Lung (tissue), 12 donors: Measurements from ENCODE around the gene XAGE5. TPM values are rescaled to one million over a fixed set of nuclear protein-coding genes. Genes with fewer than 3 reads are reported as not detected.
A peak's percentile ranks its signal among the peaks of the same experiment; 100 is the strongest.
"Not testable (repeated sequence)": the region's sequence is repeated elsewhere in the genome, so short reads cannot be mapped to it uniquely, and the experiment has no call there.

Source experiments
- ATAC-seq: fragments of 200-7000 bp; cut with Tn5 transposase; one replicate; pipeline ENCODE4 v1.9.1; 2020; ENCODE audit warnings: moderate number of reproducible peaks; ENCODE audit not compliant: insufficient read depth, low FRiP score
- DNase-seq, 3 donors: peaks; one replicate each; pipeline ENCODE4 v3.0.0-alpha.2; 2013 to 2017
- H3K27ac ChIP-seq, 2 donors: one replicate each; pipeline ENCODE4 v1.5.1; 2013; ENCODE audit warnings: mild to moderate bottlenecking in 2 of 2, moderate library complexity in 2 of 2, control low read depth in 1 of 2, inconsistent platforms in 1 of 2, low read depth in 1 of 2, low read length in 1 of 2
- H3K27me3 ChIP-seq, 3 donors: one replicate each; pipeline ENCODE4 v1.5.1; 2013; ENCODE audit warnings: low read length in 2 of 3; ENCODE audit not compliant: control insufficient read depth in 3 of 3, insufficient read depth in 3 of 3
- H3K36me3 ChIP-seq, 4 donors: one replicate each; pipeline ENCODE4 v1.5.1; 2013; ENCODE audit warnings: low read length in 4 of 4, mild to moderate bottlenecking in 1 of 4, moderate library complexity in 1 of 4; ENCODE audit not compliant: control insufficient read depth in 4 of 4, insufficient read depth in 4 of 4
- H3K4me1 ChIP-seq, 5 donors: one replicate each; pipeline ENCODE4 v1.5.1; 2013; ENCODE audit warnings: low read length in 5 of 5, mild to moderate bottlenecking in 2 of 5, moderate library complexity in 1 of 5; ENCODE audit not compliant: control insufficient read depth in 5 of 5, insufficient read depth in 5 of 5
- H3K4me3 ChIP-seq: one replicate; pipeline ENCODE4 v1.5.1; 2013; ENCODE audit warnings: mild to moderate bottlenecking, control low read depth, moderate library complexity
- H3K9ac ChIP-seq, 2 donors: one replicate each; pipeline ENCODE4 v1.5.1; 2013; ENCODE audit warnings: low read length in 2 of 2, control low read depth in 1 of 2; ENCODE audit not compliant: insufficient read depth in 1 of 2
- H3K9me3 ChIP-seq, 4 donors: one replicate each; pipeline ENCODE4 v1.5.1; 2013; ENCODE audit warnings: low read length in 3 of 4, mild to moderate bottlenecking in 1 of 4, moderate library complexity in 1 of 4; ENCODE audit not compliant: control insufficient read depth in 4 of 4, insufficient read depth in 3 of 4
- CTCF ChIP-seq: IDR thresholded peaks from 2 replicates; pipeline ENCODE4 v1.5.1; 2012; ENCODE audit warnings: mild to moderate bottlenecking; ENCODE audit errors: control extremely low read depth, extremely low read depth
- WGBS, 2 donors: extraction: QIAGEN DNeasy Blood & Tissue Kit; methylation state at CpG; one replicate each; pipeline ENCODE4 v1.1.7; 2013; 5-methylcytosine and 5-hydroxymethylcytosine counted together
- polyA plus RNA-seq, 2 donors: library from polyadenylated mRNA; stranded (reverse); fragments of 200-250 nt; gene quantifications; one replicate each; pipeline ENCODE4 v1.2.1, GENCODE V29; 2013
- total RNA-seq, 2 donors: library from RNA; depleted of rRNA in 1 of 2; stranded (reverse); fragments of >200 nt in 1 of 2; gene quantifications; one replicate each; pipeline ENCODE4 v1.2.1, GENCODE V29; 2014 to 2021
- donor health status: control.
- donor health status: control.
- donor health status: Bipolar disorder and iron deficiency.
- donor health status: healthy.
- donor health status: DM: yes; HTN: yes; CAD: no.

XAGE5 gene
- total and polyA plus RNA-seq, 4 donors = not detected

DNA sequence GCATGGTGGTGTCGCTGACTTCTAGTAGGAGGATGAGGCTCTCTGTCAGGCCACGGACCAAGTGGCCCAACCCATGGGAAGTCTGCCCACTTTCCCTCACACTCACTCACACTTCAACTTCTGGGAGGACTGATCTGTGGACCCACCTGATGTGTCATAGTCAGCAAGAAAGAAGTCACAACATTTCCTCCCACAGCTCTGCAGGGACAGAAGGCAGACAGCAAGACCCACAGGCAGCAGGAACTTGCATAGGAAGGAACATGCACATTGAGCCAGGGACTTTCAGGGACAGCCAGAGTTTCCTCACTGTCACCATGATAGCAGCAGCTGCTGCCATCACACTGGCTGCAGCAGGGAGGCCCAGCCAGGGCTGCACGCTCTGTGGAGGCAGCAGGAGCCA lies 19.5 kb downstream of the XAGE5 start:
- no peak for TF ChIP-seq CTCF
- Histone ChIP-seq H3K4me3 (no peak overlapping the region), H3K4me1 (no peaks in the 10 kb centered on the region), H3K27me3 (no peaks in the 10 kb centered on the region), H3K36me3 (no peaks in the 10 kb centered on the region), H3K9ac (no peak overlapping the region), H3K9me3 (peaks cover 0 to 6% (median 0%) of the 10 kb centered on the region in 4 donors), H3K27ac (no peak overlapping the region)
- WGBS, 2 donors = 52 to 60% methylated on average over 3 of the region's 3 CpGs
- ATAC-seq (no peak), DNase-seq (no peak)

DNA sequence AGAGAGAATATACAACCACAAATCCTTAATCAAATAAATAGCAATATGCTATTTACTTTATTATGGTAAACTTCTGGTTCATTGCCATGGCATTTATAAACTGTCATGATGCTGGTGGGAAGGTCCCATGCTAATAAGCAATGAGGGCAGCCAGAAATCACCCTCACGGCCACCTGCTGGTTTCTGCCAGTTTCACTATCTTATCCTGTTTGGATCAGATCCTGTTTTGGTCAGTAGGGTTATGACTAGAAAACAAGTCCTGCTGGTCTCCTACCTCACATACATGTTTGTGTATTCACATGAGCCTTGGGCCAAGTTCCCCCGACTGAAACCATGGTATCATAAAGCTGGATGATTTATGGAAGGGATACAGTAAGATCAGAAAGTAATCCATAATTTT lies 28.1 kb downstream of the XAGE5 start:
- Histone ChIP-seq H3K36me3 (no peaks in the 10 kb centered on the region), H3K9ac (no peak overlapping the region), H3K4me3 (no peak overlapping the region), H3K9me3 (no peaks in the 10 kb centered on the region), H3K27me3 (no peaks in the 10 kb centered on the region), H3K4me1 (no peaks in the 10 kb centered on the region), H3K27ac (no peak overlapping the region)
- ATAC-seq = no peak
- TF ChIP-seq CTCF = no peak
- no peak for DNase-seq
- 58 to 84% methylated on average over 2 of the region's 2 CpGs for WGBS, 2 donors

DNA sequence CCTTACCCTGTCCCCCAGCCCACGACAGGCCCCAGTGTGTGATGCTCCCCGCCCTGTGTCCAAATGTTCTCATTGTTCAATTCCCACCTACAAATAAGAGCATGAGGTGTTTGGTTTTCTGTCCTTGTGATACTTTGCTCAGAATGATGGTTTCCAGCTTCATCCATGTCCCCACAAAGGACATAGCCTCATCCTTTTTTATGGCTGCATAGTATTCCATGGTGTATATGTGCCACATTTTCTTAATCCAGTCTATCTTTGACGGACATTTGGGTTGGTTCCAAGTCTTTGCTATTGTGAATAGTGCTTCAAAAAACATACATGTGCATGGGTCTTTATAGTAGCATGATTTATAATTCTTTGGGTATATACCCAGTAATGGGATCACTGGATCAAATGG lies 32.5 kb downstream of the XAGE5 start:
- not testable (repeated sequence) for H3K4me3 ChIP-seq, H3K9ac ChIP-seq, H3K4me1 ChIP-seq, H3K27ac ChIP-seq, H3K27me3 ChIP-seq, ATAC-seq, H3K36me3 ChIP-seq, DNase-seq, H3K9me3 ChIP-seq
- WGBS, 2 donors = 80 to 89% methylated on average over 3 of the region's 3 CpGs

- H3K9me3 ChIP-seq = peaks cover 0 to 9% (median 0%) of the 10 kb centered on the region in 4 donors
- ATAC-seq (no peak), DNase-seq (peak in 1 of 3 donors; percentile 6)
- no peak overlapping the region for H3K4me3 ChIP-seq
- no peak for TF ChIP-seq CTCF
- no peaks in the 10 kb centered on the region for H3K4me1 ChIP-seq
- H3K27ac ChIP-seq = no peak overlapping the region
- 78 to 85% methylated on average over 9 of the region's 9 CpGs for WGBS, 2 donors
- no peak overlapping the region for H3K9ac ChIP-seq
- no peaks in the 10 kb centered on the region for H3K36me3 ChIP-seq
- peaks cover 0 to 24% (median 15%) of the 10 kb centered on the region in 3 donors for H3K27me3 ChIP-seq
Observed at GRCh38 chrX:52852110-52852860, 41.2 kb downstream of the XAGE5 start.

- not testable (repeated sequence) for H3K4me3 ChIP-seq, H3K36me3 ChIP-seq, H3K9ac ChIP-seq, DNase-seq, ATAC-seq, H3K27ac ChIP-seq, H3K4me1 ChIP-seq, H3K9me3 ChIP-seq
- 58 to 66% methylated on average over 4 of the region's 4 CpGs for WGBS, 2 donors
- peaks cover 0 to 20% (median 14%) of the 10 kb centered on the region in 3 donors for H3K27me3 ChIP-seq
Observed at GRCh38 chrX:52856991-52857525, 46.0 kb downstream of the XAGE5 start.
